NCI-H1048 (cell line): ENCODE results near the gene SGCA.

Experiments used
- DNase-seq: peaks from one replicate; lab custom pipeline; 2025; lab: John Stamatoyannopoulos, UW

The SGCA gene

DNA sequence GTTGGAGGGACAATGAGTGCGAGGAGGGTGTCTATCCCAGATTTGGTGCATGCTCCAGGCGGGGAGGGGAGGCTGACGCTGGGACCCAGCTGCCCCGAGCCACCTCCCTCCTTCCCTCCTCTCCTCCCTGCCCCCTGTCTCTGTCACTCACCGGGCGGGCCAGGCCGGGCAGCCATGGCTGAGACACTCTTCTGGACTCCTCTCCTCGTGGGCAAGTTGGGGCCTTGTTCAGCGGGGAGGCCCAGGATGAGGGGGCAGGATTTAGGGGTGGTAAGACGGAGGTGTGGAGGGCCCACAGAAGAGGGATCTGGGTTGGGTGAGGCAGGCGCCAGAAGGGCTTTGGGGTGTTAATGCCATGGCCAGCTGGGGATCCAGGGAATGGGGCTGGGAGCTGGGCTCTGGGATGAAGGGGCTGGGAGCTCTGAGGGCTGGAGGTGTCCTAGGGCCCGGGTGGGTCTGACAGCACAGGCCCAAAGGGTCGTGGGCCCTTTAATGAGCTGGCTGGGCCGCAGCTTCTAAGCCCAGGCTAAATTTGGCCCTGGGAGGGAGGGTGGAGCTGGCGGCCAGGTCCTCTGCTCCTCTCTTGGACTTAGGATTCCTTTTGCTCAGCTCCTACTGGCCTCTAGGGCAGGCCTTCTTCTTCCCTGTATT is at the start of gene SGCA:
Gene SGCA (plus strand): TSS at position 139 of the 651 bp plus-strand sequence. CDS start 36 bp downstream, at position 175.
- DNase-seq: no peak

- no peak for DNase-seq
These were observed 48.4 kb upstream of the SGCA start for GRCh38 chr17:50117202-50118051.

DNA sequence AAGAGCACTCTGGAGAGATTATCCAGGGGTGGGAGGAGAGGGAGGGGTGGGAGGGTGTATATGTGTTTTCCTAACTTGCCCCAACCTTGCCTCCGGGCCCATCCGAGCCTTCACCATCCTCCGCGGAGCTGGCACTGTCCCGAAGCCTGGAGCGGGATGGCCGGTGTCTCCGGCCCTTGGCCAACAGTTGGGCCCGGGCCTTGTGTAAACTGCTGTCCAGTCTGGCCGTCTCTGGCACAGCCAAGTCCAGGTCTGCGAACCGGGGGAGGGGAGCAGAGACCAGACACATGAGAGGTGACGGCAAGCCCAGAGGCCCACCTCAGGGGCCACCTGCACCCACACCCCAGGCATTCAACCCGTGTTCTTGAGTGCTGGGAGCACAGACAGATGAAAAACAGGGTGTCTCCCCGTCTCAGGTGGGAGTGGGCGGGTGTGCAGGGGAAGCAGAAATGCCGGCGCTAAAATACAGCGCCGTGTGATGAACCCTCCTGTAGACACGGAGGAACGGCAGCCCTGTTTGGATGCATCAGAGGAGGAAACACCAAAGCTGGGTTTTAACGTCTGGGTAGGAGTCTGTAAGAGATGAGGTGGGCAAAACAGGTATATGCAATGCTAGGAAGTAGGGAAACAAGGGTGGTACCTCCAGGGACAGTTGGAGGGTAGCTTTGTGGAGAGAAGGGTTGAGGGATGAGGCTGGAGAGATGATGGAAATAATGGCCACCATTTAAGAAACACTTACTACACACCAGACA is 47.6 kb upstream of the SGCA start:
- DNase-seq: no peak

DNA sequence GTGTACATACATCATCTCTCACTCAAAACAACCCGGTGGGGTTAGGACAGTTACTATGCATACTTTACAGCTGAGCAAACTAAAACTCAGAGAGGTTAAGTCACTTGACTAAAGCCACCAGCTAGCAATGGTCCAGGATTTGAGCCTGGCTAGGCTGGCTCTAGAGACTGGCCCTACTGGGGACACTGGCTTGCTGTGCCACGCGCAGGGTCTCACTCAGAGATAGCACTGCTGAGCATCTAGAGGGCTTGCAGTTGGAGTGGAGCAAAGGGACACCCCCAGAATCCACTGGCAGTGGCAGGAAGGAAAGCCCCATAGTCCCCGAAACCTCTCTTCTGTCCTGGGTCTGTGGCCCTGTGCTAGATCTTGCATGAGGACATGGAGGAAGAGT is 47.0 kb upstream of the SGCA start:
- no peak for DNase-seq

- no peak for DNase-seq
These were observed 45.1 kb upstream of the SGCA start for GRCh38 chr17:50120475-50121253.

- DNase-seq: no peak
These were observed 42.9 kb upstream of the SGCA start for GRCh38 chr17:50122945-50123344.

GRCh38 chr17:50123649-50124349 is 42.0 kb upstream of the SGCA start:
- DNase-seq: no peak

GRCh38 chr17:50125420-50125997 is 40.3 kb upstream of the SGCA start:
- no peak for DNase-seq

- no peak for DNase-seq
These were observed 38.0 kb upstream of the SGCA start for GRCh38 chr17:50127697-50128361.

GRCh38 chr17:50128441-50129352 is 37.1 kb upstream of the SGCA start:
- no peak for DNase-seq

GRCh38 chr17:50129353-50129727 is 36.5 kb upstream of the SGCA start:
- DNase-seq: no peak

DNA sequence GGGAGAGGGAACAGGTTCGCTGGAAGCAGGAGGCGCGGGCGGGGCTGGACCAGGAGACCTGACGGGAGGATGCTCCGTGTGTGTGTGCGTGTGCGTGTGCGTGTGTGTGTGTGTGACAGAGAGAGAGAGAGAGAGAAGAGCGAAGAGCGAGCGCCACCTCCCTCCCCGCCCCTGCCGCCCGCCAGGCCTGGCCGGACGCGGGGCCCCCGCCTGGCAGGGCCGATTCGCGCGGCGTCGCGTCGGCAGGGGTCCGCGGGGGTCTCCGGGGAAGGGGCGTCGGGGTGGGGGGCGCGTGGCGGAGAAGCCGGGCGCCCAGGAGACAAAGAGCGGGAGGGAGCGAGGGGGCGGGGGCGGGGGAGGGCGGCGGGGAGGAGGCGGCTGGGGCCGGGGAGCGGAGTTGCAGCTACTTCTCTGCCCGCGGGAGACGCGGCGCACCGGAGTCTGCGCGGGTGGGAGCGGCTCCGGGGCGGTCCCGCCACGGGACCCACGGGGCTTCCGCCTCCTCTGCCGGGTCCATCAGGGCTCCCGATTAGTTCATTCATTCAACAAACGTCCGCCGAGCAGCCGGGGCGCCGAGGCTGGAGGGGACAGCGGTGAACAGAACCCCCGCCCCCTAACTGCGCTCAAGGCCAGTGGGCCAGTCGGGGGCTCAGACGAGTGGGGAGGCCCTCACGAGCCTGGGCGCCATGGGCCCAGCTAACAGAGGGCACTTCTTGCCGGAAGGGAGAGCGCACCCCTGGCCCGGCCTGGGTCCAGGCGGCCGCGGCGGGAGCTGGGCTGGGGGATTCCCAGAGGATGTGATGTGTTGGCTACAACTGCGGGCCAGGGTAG is 35.9 kb upstream of the SGCA start, which contains the start of gene SAMD14:
Gene SAMD14 (minus strand): TSS at position 433 of the 831 bp plus-strand sequence. CDS start 5,201 bp downstream, outside the sequence.
- DNase-seq: no peak

GRCh38 chr17:50130559-50131305 is 35.1 kb upstream of the SGCA start:
- no peak for DNase-seq

- DNase-seq: no peak
These were observed 33.6 kb upstream of the SGCA start for GRCh38 chr17:50132104-50132794.

DNA sequence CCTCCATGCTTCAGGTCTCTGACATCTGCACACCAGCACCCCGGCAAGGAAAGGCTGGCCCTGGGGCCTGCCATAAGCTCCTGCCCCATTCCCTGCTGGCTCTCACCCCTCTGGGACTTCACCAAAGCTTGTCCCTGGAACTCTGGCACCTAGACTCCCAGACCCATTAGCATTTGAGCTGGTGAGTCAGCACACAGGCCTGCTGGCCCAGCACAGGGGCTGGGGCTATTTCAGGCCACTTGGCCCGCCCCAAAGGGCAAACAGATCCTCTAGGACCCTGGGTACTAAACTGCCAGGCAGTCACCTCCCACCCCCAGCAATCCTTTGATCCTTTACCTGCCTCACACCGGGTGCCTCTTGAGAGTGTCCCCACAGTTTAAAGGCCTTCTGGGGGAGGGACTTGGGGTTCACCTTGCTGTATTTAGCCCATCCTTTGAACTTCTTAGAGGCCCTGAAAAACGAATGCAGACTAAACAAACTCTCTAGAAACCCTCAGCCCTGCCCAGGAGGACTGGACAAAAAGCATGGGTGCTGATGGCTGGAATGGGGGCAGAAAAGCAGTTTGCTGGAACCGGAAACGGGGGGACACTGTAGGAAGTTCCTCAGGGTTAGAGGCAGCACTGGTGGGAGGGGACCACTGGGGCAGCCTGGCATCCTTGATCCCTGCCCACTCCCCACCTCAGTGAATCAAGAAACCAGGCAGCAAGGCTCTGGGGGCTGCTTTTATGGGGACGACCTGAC is 32.6 kb upstream of the SGCA start:
- DNase-seq: no peak

DNA sequence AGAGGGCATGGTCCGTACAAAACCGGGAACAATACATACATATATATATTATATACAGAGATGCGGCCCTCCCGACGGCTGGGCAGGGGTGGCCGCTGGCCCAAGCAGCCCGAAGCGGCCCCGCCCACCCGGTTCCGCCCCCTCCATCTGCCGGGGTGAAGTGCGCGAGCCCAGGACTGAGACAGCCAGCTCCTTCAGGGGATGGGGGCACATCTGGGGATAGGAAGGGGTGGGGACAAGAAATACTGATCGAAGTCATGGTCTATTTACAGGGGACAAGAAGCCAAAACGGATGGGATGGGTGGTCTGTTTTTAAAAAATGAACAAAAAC is 32.1 kb upstream of the SGCA start:
- no peak for DNase-seq
